Measurements from ENCODE around the gene ATAD2B.
"Not testable (repeated sequence)": the region's sequence is repeated elsewhere in the genome, so short reads cannot be mapped to it uniquely, and the experiment has no call there.

ATAD2B gene

DNA sequence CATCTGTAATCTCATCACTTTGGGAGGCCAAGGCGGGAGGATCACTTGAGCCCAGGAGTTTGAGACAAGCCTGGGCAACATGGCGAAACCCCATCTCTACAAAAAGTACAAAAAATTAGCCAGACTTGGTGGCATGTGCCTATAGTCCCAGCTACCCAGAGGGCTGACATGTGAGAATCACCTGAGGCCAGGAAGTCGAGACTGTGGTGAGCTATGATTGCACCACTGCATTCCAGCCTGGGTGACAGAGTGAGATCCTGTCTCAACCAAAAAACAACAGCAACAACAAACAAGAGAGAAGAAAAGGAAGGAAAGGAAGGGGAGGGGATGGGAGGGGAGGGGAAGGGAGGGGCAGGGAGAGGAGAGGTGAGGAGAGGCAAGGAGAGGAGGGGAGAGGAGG lies 203.9 kb downstream of the ATAD2B start:
- not testable (repeated sequence) for DNase-seq

DNA sequence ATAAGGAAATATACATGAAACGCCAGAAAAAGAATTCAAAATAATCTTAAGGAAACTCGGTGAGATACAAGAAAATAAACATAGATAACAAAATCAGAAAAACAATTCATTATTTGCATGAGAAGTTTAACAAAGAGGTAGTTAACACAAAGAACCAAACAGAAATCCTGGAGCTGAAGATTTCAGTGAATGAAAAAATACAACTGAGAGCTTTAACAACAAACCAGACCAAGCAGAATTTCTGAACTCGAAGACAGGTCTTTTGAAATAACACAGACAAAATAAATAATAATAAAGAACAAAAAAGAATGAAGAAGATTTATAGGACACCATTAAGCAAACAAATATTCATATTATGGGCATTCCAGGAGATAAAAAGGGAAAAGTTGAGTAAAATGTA lies 204.7 kb downstream of the ATAD2B start:
- DNase-seq: no peak

DNA sequence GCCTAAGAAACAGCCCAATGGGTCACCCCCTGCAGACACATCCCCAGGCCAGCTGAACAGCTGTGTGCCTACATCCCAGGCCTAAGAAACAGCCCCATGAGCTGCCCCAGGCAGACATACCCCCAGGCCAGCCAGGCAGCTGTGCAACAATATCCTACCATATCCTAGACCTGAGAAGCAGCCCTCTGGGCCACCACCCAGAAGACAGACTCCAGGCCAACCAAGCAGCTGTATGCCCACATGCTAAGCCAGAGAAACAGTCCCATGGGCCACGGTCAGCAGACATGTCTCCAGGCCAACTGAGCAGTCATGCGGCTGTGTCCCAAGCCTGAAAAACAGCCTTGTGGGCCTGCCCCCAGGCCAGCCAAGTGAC lies 205.5 kb downstream of the ATAD2B start:
- DNase-seq: no peak

DNA sequence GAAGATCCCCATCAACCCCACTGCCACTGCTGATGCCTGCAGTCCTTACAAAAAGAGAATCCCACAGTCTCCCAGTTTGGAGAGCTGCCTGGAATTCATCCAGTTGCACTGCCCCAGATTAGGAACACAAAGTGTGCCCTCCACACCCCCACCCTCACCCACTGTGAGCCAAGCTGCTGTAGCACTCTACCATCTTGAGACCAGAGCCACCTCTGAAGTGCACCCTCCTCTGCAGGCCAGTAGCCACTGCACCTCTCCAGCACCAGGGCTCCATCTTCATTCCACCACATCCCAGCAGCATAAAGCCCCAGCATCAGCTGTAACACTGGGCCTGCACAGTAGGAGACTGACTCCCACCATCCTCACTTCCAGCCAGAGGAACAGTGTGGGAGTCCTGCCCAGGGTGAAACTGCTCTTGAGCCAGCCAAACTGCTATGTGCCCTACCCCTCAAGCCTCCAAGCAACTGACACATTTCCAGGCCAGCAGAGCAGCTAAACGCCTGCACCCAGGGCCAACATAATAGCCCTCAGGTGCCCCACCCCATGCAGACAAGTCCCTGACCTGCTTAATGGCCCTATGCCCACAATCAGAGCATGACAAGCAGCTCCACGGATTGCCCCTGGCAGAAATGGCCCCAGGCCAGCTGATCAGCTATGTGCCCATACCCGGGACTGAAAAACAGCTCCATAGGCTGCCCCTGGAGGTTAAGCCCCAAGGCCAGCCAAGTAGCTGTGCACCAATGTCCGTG lies 206.0 kb downstream of the ATAD2B start:
- DNase-seq: no peak

DNA sequence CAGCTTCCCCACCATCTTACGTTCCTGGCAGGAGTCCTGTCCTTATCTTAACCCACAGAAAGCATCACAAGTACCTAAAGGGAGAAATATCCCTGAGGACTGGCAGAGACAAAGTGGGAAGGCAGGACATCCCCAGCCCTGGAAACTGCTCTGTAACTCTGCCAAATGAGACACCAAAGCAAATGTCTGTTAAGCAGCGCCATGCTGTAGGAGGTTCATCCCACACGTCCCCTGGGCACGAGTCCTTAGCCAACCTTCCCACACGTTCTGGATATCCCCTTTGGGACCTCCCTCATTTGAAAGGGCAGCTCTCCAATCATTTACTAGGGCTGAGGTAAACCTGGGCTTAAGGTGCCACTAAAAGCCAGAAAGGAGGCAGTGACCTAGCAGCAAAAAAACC lies 207.2 kb downstream of the ATAD2B start:
- no peak for DNase-seq

DNA sequence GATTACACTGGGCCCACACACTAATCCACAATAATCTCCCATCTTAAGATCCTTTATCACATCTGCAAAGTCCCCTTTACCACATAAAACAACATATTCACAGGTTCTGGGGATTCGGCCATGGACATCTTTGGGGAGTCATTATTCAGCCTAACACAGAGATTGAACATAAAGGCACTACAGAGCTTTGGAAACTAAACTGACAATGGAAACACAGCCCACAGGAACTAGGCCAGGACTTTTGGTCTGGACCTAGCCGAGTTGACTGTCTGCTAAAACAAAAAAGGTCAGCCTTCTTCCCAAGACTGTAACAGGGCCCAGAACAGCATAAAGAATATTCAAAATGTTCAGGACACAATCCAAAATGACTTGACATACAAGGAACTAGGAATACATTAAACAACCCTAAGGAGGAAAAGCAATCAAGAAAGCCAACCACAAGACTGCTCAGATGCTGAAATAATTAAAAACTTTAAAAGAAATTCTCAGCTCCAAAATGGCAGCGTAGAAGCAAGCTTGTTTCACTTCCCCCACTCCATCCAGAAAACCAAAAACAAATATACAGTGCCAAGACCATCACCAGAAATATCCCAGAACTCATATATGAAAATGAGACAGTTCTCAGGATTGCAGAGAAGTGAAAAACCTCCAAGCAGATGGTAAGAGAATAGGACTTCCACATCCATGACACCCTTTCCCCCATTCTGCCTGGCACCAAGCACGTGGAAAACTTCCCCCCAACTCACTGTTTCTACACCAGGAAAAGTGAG lies 207.8 kb downstream of the ATAD2B start:
- DNase-seq: no peak

DNA sequence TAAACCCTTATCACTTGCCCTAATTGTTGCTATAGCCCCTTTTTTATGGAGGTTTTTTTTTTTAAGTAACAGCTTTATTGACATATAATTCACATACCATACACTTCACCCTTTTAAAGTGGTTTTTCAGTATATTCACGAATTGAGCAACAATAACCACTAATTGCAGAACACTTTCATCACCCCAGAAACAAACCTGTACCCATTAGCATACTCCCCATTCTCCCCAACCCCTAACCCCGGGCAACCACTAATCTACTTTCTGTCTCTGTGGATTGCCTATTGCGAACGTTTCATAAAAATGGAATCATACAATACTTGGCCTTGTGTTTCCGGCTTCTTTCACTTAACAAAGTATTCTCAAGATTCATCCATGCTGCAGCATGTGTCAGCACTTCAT lies 213.6 kb downstream of the ATAD2B start:
- DNase-seq: no peak

DNA sequence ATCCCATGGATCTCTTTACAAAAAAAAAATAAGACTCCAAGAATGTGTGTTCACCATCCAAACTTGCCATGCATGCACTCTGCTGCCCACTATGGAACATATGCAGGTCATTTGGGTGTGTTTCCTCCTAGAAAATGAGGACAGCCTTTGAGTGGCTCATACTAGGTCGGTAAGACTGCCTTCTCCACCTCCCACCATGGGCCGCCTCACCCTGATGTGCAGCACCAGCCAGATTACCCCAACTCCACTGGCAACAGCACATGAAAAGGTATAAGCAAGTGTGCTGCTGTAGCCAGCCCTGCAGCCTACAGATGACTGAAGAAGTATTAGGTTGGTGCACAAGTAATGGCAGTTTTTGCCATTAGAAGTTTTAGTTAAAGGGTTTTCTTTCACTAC lies 214.2 kb downstream of the ATAD2B start:
- DNase-seq: no peak

DNA sequence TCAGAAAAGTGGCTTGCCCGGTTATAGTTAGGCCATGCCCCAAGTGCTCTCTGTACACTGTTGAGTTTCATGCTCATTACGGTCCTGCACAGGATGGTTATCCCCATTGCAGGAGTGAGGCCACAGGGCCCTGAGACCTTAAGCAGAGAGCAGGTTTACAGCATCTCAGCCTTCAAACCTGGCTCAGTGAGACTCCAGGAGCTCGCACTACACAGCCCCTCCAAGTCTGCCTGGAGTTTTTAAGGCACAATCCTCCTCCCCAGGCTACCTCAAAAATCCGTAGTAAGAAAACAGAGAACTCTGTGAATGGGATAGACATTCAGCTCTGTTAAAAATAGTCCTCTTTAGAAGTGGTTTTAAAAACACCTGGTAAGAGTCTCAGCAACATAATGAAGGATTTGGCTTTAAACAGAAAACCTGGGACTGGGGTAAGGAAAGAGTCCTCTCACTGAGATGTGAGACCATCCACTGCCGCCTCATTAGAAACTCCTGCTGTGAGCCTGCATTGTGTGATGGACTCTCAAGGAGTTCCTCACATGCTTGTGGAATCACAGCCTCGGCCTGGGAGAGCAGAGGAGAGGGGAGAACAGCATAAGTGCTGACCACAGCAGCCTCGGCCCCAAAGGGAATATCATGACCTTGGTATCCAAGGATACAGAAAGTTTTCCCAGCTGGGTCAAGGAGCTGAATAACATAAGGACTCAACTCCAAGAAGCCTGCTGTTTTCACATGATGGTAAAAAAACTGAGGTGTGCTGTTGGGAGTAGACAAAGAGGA lies 214.8 kb downstream of the ATAD2B start:
- no peak for DNase-seq

DNA sequence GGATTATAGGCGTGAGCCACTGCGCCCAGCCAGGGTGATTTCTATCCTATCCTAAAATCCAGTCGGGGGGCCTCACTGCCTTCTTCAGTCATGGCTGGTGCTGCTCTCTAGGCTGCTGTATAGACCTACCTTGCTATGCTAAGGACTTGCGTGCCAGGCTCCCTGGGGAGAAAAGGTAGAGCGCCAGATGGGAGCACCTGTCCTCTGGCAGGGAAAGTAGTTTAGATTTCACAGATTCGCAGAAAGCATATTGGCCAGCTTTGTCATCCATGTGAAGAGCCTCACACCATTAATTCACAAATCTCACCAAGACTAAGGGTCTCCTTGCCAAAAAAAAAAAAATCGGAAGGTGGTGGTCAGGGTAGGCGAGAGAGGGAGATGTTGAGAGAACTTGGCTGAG lies 217.6 kb downstream of the ATAD2B start:
- DNase-seq: no peak

DNA sequence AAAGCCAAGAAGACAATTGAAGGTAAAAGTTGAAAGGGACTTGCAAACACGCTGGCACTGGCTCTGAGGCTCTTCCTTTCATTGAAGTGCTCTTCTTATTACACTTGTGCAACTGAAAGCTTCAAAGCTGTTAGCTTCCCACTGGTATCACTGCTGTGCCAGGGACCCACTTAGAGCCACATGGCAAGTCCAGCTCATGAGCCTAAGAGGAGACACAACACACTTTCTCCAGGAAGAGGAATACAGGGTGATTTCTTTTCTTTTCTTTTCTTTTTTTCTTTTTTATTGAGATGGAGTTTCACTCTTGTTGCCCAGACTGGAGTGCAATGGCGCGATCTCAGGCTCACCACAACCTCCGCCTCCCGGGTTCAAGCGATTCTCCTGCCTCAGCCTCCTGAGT lies 218.2 kb downstream of the ATAD2B start:
- no peak for DNase-seq

DNA sequence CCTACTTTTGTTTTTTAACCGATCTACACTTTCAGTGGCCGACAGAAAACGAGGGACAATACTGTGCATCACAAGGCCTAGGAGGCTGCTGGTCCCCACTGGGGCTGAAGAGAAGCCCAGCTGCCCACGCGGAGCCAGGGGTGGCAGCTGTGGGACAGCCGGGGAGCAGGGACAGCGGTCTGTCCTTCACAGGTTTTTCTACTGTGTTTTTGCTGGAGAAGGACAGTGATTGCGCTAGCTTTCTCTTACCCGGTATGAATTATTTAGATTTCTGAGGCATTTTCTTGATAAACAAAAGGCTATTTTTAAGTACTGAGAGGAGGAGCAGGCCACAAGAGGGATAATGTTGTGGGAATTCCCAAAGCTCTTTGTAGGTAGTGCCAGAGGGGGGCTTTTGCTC lies 219.8 kb downstream of the ATAD2B start:
- DNase-seq: no peak

DNA sequence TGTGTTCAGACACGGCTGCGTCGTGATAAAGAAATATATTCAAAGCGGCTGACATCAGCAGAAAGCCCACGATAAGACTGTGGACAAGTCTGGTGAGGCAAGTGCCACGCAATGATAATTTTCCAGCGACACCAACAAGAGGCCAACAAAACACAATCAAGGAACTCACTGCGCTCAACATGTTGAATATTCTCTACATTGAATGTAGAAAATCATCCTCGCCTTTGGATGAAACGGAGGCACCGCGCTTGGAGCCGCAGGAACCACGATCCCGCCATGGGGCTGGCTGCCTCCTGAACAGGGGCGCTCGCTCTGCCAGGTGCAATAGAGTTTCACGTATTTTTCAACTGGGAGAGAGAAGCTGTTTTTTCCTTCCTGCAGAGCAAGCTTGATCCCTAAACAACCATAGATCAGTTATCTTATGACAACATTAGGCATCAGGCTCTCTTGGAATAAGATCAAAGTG lies 220.3 kb downstream of the ATAD2B start:
- no peak for DNase-seq

DNA sequence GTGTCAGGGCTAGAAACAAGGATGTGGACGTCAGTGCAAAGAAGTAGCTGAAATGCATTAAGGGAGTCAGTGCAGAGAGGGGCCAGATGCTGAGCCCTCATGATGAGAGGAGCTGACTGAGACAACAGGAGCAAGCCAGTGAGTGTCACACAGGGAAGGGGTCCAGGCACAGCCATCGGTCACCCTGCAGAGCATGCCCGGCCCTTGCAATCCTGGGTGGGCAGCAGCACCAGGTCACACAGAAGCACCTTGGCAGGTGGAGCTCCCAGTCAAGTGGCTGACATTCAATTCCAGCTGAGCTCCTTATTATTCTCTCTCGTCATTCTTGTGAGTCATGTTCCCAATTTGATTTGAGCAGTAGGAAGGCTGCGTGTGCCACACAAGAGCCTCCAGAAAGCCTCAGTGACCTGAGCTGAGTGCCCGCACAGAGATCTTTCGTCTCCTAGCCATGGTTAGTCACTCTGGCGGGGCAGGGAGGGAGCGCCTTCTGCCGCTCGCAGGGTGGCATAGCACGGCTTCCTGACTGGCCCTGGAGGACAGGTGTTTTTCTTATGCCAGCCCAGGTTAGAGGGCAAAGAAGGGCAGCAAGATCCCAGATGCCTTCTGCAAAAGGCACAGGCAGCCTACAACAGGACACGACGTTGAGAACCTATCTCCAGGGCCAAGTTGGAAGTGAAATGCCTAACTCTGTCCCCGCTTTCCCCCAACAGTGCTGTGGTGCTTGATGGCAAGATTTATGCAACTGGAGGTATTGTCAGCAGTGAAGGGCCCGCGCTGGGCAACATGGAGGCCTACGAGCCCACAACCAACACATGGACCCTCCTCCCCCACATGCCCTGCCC lies 220.9 kb downstream of the ATAD2B start:
- DNase-seq: no peak

DNA sequence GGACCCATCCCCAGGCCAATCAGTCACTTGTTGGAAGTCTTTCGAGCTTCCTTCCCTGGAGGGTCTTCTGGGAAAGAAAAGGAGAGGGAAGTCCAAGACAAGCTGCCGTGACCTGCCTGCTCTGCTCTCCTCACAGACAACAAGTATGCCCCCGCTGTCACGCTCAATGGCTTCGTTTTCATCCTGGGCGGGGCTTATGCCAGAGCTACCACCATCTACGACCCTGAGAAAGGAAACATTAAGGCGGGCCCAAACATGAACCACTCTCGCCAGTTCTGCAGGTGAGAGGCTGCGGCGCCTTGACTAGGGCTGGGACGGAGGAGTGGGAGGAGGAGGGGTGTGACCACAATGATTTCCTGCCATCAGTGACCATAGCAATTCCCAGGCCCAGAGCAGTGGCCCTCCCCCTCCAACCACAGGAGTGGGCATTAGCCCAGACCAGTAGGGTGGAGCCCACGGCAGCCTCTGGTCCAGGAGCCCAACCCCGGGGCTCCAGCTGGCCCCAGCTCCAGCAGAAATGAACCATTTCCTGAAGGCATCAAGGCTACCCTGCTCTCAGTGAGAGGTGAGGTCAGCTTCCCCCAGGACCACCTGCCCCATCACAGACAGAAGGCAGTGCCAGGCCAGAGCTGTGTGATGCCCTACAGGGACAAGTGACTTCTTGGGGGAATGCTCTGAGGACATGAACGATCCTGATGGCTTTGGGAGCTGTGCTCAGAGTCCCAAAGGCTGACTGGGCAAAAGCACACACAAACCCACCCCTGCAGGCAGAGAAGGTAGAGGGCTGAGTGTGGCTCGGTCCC lies 223.1 kb downstream of the ATAD2B start:
- no peak for DNase-seq

DNA sequence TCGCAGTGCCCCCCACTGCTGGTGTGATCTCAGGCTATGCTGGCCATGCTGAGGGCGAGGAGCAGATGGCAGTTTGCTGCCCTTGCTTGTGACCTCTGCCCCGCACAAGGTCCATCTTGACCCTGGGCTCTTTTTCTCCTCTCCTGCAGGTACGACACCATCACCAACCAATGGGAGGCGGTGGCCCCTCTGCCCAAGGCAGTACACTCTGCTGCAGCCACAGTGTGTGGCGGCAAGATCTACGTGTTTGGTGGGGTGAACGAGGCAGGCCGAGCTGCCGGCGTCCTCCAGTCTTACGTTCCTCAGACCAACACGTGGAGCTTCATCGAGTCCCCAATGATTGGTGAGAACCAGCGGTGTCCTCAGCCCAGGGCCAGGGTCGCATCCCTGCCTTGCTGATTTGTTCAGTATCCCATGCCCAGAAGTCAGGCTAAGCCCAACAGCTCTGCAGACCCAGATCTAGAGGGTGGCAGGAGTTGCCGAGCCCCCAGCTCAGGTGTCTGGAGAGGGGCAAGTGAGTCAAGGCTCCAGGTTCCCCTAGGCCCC lies 223.8 kb downstream of the ATAD2B start:
- no peak for DNase-seq

DNA sequence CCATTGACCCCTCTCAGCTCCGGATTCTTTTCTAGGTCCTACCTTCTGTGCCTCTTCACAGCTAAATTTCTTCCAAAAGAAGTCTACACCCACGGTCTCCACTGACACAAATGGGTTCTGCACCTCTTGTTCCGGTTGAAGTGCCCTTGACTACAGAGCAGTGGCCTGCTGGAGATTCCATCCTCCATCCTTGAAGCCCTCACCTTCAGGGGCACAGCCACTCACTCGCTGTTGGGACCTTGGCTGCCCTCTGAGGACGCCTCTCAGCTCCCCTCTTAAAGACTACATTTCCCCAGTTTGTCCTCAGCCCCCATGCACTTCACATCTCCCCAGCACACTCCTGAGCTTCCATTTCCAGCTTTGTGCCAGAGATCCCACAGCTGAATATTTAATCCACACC lies 226.3 kb downstream of the ATAD2B start:
- DNase-seq: no peak

DNA sequence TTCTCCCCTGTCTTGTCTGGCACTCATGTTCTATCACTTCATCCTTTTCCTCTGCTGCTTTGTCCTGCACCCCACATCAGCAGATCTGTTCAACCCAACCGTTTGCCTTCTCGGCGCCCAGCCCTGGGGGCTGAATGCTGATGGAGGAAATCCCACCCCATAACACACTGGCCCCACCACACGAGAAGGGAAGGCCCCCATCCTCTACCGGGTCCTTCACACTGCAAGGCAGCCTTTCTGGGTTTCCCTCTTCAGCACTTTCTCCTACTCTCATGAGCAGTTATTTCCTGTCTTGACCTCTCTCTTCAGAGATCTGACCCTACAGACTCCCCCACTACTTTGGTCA lies 227.4 kb downstream of the ATAD2B start:
- no peak for DNase-seq

DNA sequence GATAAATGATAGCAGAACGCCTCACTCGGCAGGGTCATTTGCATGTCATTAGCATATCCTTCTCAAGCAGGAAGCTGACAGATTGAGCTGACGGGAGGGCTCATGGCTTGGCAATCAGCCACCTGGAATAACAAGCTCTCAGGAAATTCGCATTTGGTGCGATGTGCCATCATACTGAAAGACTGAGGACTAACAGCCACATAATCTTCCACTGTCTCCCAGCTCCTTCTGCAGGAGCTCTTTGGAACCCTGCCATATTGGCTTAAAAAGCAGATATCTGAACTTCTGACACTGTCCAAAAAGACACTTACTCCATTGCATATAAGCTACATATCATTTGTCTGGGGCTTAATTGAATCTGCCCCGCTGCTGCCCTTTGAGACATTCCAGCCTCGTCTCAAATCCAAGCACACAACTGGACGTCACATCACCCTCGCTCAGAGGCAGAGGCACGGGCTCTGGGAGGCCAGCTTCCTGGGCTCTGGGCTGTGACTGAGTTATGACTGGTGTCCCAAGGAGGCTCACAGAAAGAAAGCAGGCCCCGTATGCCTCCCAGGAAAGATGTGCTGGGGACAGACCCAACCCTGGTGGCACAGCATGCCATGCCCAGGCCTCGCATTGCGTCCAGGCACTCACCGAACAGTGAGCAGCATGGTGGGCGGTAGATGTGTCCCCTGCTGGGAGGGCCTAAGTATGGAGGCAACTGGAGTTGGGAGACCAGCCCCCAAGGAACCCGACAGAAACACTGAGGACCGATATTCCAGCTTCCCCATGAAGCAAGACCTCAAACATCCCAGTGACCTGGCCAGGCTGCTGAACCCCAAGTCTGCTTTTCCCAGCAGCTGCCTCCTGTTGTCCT lies 228.0 kb downstream of the ATAD2B start:
- no peak for DNase-seq
